Activated CD4-positive, alpha-beta T cell treated with anti-CD3 and anti-CD28 coated beads, Interleukin-2, Interleukin-4, amounts not matched to agents 100 ng/mL and 50 ng/mL, durations not matched to agents 16 hours and 8 hours (primary cell): Measurements from ENCODE around the gene COPG1.
A peak's percentile ranks its signal among the peaks of the same experiment; 100 is the strongest.

ENCODE experiments used
- DNase-seq: peaks from one replicate; pipeline ENCODE4 v3.0.0-alpha.2; 2020; ENCODE audit warnings: low spot score

Gene COPG1

DNA sequence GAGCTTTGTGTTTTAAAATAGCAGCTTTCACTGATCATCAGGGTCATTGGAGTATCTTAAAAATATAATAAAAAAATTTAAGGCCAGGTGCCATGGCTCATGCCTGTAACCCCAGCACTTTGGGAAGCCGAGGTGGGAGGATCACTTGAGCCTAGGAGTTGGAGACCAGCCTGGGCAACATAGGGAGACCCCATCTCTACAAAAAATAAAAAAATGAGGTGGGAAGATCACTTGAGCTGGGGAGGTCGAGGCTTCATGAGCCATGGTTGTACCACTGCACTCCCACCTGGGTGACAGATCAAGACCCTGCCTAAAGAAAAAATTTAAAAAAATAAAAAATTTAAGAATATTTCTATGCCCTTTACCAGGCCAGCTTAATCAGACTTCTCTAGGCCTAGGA is 30.8 kb downstream of the COPG1 start:
- DNase-seq, result no peak

DNA sequence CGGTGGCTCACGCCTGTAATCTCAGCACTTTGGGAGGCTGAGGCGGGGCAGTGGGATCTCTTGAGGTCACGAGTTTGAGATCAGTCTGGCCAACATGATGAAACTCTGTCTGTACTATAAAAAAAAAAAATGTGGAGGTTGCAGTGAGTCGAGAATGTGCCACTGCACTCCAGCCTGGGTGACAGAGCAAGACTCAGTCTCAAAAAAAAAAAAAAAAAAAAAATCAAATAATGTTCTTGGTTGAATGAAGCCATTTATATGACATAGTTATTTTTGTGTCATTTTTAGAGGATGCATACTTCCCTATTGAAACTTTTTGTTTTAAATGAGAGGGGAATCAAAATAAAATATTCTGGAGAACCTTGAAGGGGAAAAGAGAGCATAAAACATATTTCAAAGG is 32.3 kb downstream of the COPG1 start:
- DNase-seq, result no peak

DNA sequence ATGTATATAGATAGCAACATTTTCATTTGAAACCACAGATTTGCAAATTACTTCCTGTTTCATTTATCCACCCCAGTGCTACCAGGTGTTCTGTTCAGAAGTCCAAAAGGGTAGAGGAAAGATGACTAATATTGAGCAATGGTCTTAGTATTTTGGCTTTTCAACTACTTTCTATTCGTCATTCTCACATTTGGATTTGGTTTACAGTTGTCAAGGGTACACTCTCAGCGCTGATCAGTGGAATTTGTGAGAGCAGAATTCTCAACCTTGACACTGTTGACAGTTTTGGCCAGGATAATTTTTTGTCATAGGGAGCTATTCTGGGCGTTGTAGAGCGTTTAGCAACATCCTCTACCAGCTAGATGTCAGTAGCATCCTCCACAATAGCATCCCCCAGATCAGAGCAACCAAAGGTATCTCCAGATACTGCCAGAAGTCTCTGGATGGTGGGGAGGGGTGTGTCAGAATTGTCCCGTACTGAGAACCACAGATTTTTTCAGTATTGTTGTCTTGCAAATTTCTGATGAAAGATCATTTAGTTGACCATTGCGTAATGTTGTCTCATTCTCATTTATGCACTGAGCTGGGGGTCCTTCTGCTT is 33.4 kb downstream of the COPG1 start:
- DNase-seq, result peak; percentile 67

GRCh38 chr3:129286081-129286480 is 36.7 kb downstream of the COPG1 start:
- DNase-seq, result no peak

GRCh38 chr3:129288446-129288845 is 39.0 kb downstream of the COPG1 start:
- no peak for DNase-seq

GRCh38 chr3:129289201-129289921 is 40.0 kb downstream of the COPG1 start:
- no peak for DNase-seq

DNA sequence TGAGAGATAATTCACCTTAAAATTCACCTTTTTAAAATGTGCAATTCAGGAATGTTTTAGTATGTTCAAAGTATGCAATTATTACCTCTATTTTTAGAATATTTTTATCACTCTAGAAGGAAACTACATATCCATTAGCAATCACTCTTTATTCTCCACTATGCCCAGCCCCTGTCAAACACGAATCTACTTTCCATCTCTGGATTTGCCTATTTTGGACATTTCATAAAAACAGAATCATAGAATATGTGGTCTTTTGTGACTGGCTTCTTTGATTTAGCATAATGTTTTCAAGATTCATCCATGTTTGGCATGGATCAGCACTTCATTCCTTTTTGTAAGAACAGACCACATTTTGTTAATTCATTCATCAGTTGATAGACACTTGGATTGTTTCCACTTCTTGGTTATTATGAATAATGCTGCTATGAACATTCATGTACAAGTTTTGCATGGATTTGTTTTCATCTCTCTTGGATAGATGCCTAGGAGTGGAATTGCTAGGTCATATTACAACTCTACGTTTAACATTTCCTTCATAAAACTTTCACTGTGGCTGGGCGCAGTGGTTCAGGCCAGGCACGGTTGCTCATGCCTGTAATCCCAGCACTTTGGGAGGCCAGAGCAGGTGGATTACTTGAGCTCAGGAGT is 42.0 kb downstream of the COPG1 start:
- no peak for DNase-seq

- DNase-seq, result no peak
Observed at GRCh38 chr3:129295286-129295685, 45.9 kb downstream of the COPG1 start.

- DNase-seq, result no peak
Observed at GRCh38 chr3:129304146-129304961, 54.9 kb downstream of the COPG1 start.

- DNase-seq, result no peak
Observed at GRCh38 chr3:129304962-129305222, 55.5 kb downstream of the COPG1 start.

DNA sequence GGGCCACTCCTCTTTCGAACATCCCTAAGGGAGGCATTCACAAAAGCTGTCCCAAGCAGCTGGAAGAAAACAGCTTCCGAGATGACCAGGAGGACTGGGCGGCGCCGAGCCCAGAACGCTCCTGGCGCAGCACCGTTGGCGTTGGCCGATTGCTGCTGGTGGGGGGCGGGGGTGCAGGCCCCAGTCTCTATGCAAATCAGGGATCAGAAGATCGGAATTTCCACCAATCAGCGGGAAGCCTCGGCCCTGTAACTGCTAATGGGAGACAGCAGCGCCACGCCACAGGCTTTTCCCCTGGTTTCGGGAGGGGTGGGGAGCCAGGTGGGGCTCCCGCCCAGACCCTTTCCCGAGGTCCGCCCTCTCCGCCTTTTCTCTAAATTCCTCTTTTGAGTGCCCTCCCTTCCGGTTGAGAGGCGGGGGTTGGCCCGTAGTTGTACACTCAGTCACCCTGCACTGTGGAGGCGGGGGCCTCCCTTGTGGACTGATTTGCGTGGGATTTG is 56.2 kb downstream of the COPG1 start:
- DNase-seq, result no peak

DNA sequence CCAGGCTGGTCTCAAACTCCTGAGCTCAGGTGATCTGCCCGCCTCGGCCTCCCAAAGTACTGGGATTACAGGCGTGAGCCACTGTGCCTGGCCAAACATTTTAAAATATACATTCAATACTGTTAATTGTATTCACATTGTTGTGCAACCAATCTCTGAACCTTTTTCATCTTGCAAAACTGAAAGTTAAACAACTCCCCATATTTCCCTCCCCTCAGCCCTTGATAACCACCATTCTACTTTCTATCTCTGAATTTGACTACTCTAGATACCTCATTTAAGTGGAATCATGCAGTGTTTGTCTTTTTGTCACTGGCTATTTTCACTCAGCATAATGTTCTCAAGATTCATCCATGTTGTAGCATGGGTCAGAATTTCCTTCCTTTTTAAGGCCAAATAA is 59.2 kb downstream of the COPG1 start:
- no peak for DNase-seq

GRCh38 chr3:129310111-129311011 is 61.0 kb downstream of the COPG1 start:
- DNase-seq, result no peak

DNA sequence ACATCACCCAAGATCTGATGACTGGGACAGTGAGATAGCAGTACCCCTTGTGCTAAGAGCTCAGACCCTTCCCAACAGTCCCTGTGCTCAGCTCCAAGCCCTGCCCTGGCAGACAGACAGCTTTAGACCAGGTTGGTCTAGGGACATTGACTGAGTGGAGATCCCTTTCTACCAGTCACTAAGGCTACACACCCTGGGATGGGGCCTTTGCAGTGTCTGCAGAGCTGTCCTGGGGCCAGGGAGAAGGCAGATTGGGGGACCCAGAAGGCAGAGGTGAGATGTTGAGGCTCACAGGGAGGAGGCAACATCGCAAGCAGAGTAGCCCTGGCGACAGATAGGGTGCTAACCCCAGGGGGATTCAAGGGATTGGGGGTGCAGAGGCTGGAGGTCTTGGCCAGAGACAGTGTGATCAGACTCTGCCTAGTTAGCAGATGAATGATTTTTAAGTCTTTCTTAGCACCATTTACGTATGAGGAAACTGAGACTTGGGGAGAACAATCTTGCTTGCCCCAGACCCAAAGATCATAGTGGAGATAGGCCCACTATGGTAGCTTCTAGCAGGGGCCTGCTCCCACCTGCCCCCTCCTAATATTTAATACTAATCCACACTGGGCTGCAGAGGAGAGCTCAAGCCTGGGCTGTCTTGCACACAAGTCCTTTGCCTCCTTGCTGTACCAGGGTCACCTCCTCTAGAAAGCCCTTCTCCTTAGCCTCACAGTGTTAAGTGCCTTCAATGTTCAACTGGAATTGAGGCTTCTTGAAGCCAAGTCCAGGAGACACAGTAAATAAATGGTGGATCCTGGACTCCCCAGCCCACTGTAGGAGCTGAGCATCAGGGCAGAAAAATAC is 61.9 kb downstream of the COPG1 start:
- DNase-seq, result no peak

GRCh38 chr3:129312021-129312639 is 62.7 kb downstream of the COPG1 start:
- DNase-seq, result no peak

DNA sequence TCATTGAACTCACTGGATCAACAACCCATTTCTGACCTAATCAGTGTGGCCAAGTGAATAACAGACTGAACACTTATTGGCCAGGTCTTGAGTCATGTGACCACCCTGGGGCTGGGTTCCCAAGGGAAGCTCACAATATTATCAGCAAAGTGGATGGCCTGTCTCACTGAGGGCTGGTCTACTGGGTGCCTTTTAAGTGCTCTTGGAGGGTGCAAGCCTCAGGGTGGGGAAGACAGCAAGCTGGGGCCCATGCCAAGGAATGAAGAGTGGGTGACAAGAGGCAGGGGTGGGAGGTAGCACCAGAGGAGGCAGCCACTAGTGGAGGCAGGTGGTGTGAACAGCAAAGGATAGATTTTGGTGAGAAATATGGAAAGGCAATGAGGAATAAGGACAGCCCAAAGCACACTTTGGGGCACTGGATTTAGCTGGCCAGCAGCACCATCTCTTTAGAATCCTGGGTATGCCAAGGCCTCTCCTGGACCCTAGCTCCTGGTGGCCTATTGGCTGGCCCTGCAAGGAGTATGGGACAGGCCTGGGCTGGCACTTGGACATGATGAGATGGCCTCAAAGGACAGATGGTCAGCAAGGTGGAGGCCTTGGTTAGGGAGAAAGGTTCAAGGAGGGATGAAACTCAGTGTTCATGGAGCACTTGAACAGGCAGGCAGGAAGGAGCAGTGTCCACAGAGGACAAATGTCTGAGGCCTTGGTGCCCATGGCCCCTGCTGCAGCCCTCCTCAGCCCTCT is 63.4 kb downstream of the COPG1 start:
- no peak for DNase-seq

DNA sequence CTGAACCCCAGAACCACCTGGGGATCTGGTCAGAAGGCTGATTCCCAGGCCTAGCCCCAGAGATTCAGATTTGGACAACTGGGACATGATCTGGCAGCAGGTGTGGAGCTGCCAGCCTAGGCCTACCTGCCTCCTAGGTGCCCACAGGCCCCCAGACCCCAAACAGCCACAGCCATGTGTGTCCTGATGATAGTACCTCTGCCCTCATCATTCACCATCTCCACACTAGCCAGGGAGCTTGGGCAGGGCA is 63.9 kb downstream of the COPG1 start:
- DNase-seq, result no peak

- no peak for DNase-seq
Observed at GRCh38 chr3:129313665-129314385, 64.4 kb downstream of the COPG1 start.
